GM12801 (cell line): ENCODE data around the gene EXOC3.

Source experiments
- CTCF ChIP-seq: IDR thresholded peaks from one replicate; pipeline ENCODE4 v1.5.1; 2011; ENCODE audit warnings: control low read depth; ENCODE audit not compliant: insufficient read length; ENCODE audit errors: extremely low read depth

The EXOC3 gene

GRCh38 chr5:398475-399295 lies 44.3 kb upstream of the EXOC3 start:
- no peak for TF ChIP-seq CTCF

GRCh38 chr5:399296-400281 lies 43.4 kb upstream of the EXOC3 start:
- no peak for TF ChIP-seq CTCF

- TF ChIP-seq CTCF, result no peak
Measured at GRCh38 chr5:400282-401145, 42.5 kb upstream of the EXOC3 start.

- no peak for TF ChIP-seq CTCF
Measured at GRCh38 chr5:401146-402034, 41.6 kb upstream of the EXOC3 start.

- no peak for TF ChIP-seq CTCF
Measured at GRCh38 chr5:402615-403359, 40.2 kb upstream of the EXOC3 start.

GRCh38 chr5:403995-404394 lies 39.0 kb upstream of the EXOC3 start:
- TF ChIP-seq CTCF, result no peak
